NCI-H187 treated with DMSO at 0.1 percent for 48 hours (cell line): ENCODE results near the gene TBXAS1.
"Not testable (repeated sequence)": the region's sequence is repeated elsewhere in the genome, so short reads cannot be mapped to it uniquely, and the experiment has no call there.

Source experiments
- DNase-seq: peaks from one replicate; lab custom pipeline; 2025; lab: John Stamatoyannopoulos, UW

Gene TBXAS1

DNA sequence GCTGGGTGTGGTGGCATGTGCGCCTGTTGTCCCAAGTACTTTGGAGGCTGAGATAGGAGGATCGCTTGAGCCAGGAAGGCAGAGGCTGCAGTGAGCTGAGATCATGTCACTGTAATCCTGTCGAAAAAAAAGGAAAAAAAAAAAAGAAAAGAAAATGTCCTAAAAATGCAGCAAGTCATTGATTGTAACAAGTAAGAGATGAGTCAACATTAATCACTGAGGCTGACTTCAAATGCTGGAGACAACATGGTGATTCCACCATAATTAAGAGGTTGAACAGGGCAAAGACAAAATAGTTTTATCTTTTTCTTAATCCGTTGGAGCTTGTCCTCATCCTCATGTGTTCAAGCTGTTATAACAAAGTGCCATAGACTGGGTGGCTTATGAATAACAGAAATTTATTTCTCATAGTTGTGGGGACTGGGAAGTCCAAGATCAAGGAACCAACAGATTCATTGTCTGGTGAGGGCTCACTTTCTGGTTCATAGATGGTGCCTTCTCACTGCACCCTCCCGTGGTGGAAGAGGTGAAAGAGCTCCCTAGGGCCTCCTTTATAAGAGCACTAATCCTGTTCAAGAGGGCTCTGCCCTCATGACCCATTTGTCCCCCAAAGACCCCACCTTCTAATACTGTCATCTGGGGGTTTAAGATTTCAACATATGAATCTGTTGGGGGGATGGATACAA lies 60.3 kb downstream of the TBXAS1 start:
- no peak for DNase-seq

DNA sequence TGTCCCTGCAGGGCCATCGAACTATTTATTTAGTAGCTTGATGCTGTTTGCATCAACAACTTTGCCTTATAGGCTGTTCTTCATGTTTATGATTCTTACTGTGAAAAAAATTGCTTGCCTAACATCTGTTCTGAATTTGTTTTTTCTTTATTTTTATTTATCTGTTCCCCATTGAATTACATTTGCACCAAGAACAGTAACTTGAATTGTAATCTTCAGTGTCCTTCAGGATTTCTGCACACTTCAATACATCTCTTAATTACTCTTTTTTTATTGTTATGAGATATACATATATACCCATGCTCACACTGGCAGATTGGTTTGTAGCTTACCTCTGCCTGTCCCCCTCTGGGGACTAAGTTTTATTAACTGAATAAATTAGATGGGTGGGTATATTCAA lies 64.4 kb downstream of the TBXAS1 start:
- no peak for DNase-seq

DNA sequence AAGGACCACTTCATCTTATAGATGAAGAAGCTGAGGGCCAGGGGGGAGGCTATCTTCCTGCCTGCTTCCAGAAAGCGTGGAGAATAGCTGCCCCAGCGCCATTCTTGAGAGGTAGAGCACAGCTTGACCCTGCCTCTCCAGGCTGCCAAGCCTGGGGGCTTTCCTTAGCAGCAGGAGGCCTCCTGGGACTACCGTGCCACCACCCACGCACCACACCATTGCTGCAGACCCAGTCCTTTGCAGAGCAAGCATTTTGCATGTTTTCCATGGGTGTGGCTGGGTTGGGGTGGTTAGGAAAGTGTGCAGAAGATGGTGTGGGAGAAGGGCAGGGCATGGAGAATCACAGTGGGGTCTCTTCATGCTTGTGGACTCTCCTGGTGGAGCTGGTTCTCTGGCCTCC lies 64.9 kb downstream of the TBXAS1 start:
- peak; percentile 9 for DNase-seq

DNA sequence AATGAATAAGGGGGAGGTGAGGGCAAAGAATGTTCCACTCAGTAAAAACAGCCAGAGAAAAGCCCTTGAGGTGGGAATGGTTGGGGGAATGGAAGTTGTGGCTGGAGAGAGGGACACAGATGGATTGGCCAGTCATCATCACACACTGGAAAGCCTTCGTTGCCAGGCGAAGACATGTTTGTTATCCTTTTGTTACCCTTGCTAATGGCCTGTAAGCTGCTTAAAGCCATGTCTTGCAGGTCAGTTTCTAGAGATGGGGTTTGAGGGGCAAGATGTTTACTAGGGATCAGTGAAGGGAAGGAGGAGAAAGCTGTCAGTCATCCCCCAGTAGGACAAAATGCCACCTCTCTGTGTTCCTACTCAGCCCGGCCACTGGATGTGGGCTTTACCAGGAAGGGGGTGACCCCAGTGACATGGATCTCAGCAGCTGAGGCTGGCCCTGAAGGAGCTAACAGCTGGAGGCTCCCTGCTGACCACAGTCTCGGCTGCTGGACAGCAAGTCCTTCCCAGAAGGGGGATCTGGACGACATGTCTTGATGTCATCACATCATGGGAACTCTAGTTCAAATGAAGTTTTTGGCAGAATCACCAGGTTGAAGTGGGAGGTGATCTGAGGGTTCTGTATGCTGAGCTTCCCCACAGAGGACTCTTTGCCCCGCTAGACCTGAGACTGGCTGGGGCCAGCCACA lies 66.2 kb downstream of the TBXAS1 start:
- DNase-seq, result no peak

DNA sequence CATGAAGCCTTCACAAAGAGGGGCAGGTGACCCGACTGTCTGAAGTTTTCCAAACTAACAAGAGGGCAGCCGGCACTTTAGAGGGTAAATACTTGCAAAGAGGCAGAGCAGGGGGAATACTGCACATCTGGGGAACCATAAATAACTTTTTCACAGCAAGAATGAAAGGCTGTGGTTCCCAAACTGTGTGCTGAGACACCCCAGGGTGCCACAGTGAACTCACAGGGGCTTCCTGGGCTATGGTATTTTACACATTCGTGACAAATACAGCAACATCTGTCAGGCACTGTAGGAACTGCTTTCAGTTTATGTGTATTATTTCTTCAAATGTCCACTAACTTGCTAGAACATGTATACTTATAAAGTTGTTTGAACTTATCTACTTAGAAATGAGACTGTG lies 67.2 kb downstream of the TBXAS1 start:
- DNase-seq, result no peak

- no peak for DNase-seq
Measured at GRCh38 chr7:139896831-139897230, 67.8 kb downstream of the TBXAS1 start.

- no peak for DNase-seq
Measured at GRCh38 chr7:139897422-139898090, 68.5 kb downstream of the TBXAS1 start.

DNA sequence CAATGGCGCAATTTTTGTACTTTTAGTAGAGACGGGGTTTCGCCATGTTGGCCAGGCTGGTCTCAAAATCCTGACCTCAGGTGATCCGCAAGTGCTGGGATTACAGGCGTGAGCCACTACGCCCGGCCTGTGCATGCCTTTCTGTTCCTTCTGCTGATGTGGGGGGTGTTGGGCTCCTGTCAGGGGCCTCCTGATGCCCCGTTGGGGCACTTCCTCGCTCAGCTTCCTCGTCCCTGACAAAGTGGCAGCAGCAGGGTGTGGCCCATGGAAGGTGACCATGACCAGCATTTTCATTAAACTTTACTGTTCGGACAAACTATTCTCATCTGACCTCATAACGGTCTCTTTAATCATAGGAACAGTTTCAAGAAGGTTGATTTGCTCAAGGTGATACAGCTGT lies 69.4 kb downstream of the TBXAS1 start:
- DNase-seq, result no peak

DNA sequence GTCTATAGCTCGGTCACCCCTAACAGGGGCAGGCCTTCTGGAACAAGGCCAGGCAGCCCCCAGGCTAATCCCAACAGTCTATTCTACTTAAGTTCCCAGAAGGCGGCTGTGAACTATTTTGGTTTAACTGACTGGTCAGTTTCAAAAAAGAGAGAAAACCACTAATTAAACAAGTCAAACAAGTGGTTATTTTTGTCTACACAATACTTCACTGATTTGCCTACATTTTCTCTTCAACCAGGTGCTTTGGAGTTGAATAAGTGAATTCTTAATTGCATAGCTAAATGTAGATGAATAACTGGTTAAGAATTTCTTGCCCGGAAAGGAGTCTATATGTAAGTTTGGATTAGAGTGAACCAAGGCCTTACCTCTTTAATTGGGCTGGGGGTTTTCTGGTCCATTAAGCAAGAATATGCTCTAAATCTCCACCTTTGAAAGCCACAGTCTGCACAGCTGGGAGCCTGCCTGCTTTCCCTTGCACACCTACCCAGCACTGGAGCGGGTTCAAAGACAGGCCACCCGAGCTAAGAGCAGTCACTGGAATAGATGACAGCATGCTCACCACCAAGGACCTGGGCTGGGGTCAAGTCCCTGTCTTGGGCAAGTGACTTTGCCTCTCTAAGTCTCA lies 70.4 kb downstream of the TBXAS1 start:
- DNase-seq, result no peak

DNA sequence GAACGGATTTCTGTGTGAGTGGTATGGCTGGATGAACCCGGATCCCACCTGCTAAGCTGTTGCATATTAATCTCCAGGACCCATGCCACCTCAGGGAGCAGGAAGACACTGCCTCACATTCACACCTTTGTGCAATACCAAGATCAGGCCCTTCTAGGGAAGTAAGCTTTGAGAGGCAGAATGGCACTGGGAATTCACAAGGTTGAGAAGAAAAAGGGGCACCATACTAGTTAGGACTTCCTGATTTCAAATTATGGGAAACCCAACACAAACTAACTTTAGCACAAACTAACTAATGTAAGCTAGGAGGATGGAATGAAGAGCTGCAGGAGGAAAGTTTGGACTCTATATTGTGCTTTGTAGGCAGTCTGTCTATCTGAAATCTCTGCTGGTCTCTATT lies 71.3 kb downstream of the TBXAS1 start:
- no peak for DNase-seq

- no peak for DNase-seq
Measured at GRCh38 chr7:139901056-139901795, 72.2 kb downstream of the TBXAS1 start.

DNA sequence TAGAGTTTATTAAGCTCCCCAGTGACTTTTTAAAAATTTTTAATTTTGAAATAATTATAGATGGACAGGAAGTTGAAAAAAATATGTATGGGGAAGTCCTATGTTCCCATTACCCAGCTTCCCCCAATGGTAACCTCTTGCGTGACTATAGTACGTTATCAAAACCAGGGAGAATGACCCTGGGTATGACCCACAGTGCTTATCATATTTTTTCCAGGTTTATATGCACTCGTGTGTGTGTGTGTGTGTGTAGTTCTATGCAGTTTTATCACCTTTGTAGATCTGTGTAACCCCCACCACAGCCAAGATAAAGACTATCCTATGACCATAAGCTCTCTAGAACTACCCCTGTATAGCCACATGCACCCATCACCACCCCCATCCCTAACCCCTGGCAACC lies 72.8 kb downstream of the TBXAS1 start:
- no peak for DNase-seq

GRCh38 chr7:139902436-139903102 lies 73.5 kb downstream of the TBXAS1 start:
- no peak for DNase-seq

- DNase-seq, result not testable (repeated sequence)
Measured at GRCh38 chr7:139903103-139903477, 74.0 kb downstream of the TBXAS1 start.

GRCh38 chr7:139906879-139907278 lies 77.8 kb downstream of the TBXAS1 start:
- DNase-seq, result no peak

- DNase-seq, result no peak
Measured at GRCh38 chr7:139908792-139909191, 79.7 kb downstream of the TBXAS1 start.

- DNase-seq, result no peak
Measured at GRCh38 chr7:139909379-139910050, 80.5 kb downstream of the TBXAS1 start.

DNA sequence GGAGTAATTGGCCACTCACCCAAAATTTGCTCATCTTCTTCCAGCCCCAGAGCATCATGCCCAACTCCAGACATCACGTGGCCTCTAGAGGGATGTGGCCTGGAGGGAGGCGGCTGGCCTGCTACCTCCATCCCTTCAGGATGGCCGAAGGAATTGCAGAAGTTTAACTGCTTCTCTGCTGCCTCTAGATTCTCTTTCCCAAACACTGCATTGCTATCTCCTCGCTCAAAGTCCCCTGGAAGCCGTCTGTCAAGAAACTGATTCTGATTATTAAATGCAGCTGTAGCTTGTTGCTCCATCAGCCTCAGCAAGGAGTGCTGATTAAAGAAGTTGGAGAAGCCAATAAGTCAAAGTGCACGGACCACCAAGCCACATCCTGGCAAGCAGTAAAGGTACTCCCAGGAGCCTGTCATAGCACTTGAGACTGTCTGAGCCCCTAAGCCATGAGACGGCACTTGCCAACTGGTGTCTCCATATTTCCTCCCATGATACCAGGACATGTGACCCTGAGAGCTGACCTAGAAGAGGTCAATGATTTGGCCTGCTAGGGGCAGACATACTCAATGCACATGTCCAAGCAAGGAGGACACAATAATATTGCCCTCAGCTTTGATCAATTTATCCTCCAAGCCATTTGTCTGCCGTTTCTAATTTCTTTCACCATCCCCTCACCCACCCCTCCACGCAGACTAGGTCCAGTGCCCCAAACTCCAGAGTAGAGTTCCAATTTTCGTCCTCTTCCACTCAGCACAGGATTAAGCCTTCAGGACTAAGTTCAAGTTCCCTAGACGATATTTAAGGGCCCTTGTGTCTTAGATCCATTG lies 84.2 kb downstream of the TBXAS1 start:
- DNase-seq, result no peak

GRCh38 chr7:139913845-139914135 lies 84.7 kb downstream of the TBXAS1 start:
- no peak for DNase-seq
